ENCODE measurements around the gene CNTFR. TPM values are rescaled to one million over a fixed set of nuclear protein-coding genes. Genes with fewer than 3 reads are reported as not detected.

The CNTFR gene
- polyA plus RNA-seq, 1 donor (not counting 4 experiments of a cell fraction or from before 2014, with no cell fraction given): 0.42 TPM

DNA sequence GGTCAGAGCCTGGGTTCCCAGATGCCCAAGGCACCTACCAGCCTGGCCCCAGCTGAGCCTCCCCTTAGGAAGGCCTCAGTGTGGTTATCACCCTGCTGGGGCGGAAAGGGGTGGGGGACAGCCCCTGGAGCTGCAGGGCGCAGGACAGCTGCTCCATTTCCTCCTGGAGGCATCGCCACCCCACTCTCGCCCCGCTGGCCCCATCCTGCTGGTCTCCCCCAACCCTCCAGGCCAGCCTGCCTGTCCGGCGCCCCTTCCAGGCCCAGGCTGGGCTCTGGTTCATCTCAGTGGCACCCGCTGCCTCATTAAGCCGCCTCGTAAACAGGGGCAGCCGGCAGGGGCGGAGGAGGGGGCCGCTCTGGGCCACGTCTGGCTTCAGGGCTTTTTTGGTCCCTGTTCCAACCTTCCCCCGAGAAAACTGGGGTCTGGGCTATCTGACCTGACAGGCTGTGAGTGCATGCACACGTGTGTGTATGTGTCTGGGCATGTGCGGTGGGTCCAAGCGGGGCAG, 36.0 kb downstream of the CNTFR start:
- TF ChIP-seq, protein P1, sequence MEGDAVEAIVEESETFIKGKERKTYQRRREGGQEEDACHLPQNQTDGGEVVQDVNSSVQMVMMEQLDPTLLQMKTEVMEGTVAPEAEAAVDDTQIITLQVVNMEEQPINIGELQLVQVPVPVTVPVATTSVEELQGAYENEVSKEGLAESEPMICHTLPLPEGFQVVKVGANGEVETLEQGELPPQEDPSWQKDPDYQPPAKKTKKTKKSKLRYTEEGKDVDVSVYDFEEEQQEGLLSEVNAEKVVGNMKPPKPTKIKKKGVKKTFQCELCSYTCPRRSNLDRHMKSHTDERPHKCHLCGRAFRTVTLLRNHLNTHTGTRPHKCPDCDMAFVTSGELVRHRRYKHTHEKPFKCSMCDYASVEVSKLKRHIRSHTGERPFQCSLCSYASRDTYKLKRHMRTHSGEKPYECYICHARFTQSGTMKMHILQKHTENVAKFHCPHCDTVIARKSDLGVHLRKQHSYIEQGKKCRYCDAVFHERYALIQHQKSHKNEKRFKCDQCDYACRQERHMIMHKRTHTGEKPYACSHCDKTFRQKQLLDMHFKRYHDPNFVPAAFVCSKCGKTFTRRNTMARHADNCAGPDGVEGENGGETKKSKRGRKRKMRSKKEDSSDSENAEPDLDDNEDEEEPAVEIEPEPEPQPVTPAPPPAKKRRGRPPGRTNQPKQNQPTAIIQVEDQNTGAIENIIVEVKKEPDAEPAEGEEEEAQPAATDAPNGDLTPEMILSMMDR (optimal IDR thresholded peaks at IDR 0.05 in 1 of 3, IDR thresholded peaks at IDR 0.05 in 1 of 3, conservative IDR thresholded peaks at IDR 0.05 in 1 of 3; ENCODE audit: extremely low read depth in 1 of 3, insufficient read depth in 2 of 3, low read length in 3 of 3): no peak
- no peak for TF ChIP-seq EZH2 (IDR thresholded peaks at IDR 0.05; ENCODE audit: low read length)
- H3K27ac ChIP-seq (ENCODE audit: control insufficient read depth, insufficient read depth, low read length): no peak overlapping the region
- peaks cover 45% of the 10 kb centered on the region for H3K27me3 ChIP-seq (ENCODE audit: control insufficient read depth, extremely low read depth, insufficient read depth, low read length)
- no peaks in the 10 kb centered on the region for H3K9me1 ChIP-seq (ENCODE audit: control insufficient read depth, extremely low read depth, insufficient read depth, low read length)
- H3K4me3 ChIP-seq (ENCODE audit: control insufficient read depth in 2 of 3, extremely low read depth in 1 of 3, insufficient read depth in 2 of 3, low read depth in 1 of 3, low read length in 3 of 3): no peak overlapping the region
- H2AFZ ChIP-seq (ENCODE audit: control insufficient read depth, low read length): no peak overlapping the region
- H3K9me3 ChIP-seq (ENCODE audit: control insufficient read depth, low read depth, low read length): no peaks in the 10 kb centered on the region
- H3K4me2 ChIP-seq (ENCODE audit: control insufficient read depth, extremely low read depth, insufficient read depth, low read depth, low read length): no peak overlapping the region
- dilution Hi-C loops (cut with MboI; ENCODE audit: extremely low pct_ligation_motif_present, low sequenced_read_pairs): no loop called here
- no peaks in the 10 kb centered on the region for H3K79me2 ChIP-seq (ENCODE audit: control insufficient read depth, insufficient read depth, low read length)
- peaks cover 4% of the 10 kb centered on the region for H4K20me1 ChIP-seq (ENCODE audit: control insufficient read depth, extremely low read depth, insufficient read depth, low read length)
- H3K9ac ChIP-seq (ENCODE audit: control insufficient read depth, extremely low read depth, insufficient read depth, low read length): no peak overlapping the region
- no peaks in the 10 kb centered on the region for H3K36me3 ChIP-seq (ENCODE audit: control insufficient read depth in 2 of 2, extremely low read depth in 1 of 2, insufficient read depth in 2 of 2, low read length in 2 of 2)
- no peaks in the 10 kb centered on the region for H3K4me1 ChIP-seq (ENCODE audit: control insufficient read depth, extremely low read depth, insufficient read depth, low read length)
- FAIRE-seq (no peak), DNase-seq (ENCODE audit: low read depth, low spot score) (no peak)

DNA sequence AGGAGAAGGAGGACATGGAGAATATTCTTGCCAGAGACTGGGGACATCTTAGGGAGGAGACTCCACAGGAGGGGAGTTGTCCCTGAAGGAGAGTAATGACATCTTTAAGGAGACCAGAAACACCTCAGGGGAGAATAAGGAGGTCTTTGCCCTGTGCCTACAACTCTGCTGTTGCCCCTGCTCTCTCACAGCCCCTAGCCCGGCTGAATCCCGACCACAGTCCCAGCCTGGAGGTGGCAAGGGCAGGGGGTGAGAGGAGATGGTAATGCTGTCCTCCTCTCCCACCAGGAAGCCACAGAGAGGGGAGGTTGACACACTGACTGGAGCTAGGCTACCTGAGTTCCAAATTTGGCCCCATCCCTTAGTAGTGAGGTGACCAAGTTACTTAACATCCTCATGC, 36.5 kb downstream of the CNTFR start:
- Histone ChIP-seq H3K4me2 (ENCODE audit: control insufficient read depth, extremely low read depth, insufficient read depth, low read depth, low read length) (no peak overlapping the region), H3K27ac (ENCODE audit: control insufficient read depth, insufficient read depth, low read length) (no peak overlapping the region), H3K4me1 (ENCODE audit: control insufficient read depth, extremely low read depth, insufficient read depth, low read length) (no peaks in the 10 kb centered on the region), H3K27me3 (ENCODE audit: control insufficient read depth, extremely low read depth, insufficient read depth, low read length) (peaks cover 39% of the 10 kb centered on the region), H3K9me1 (ENCODE audit: control insufficient read depth, extremely low read depth, insufficient read depth, low read length) (no peaks in the 10 kb centered on the region), H3K9ac (ENCODE audit: control insufficient read depth, extremely low read depth, insufficient read depth, low read length) (no peak overlapping the region), H3K79me2 (ENCODE audit: control insufficient read depth, insufficient read depth, low read length) (no peaks in the 10 kb centered on the region), H3K9me3 (ENCODE audit: control insufficient read depth, low read depth, low read length) (no peaks in the 10 kb centered on the region), H3K36me3 (ENCODE audit: control insufficient read depth in 2 of 2, extremely low read depth in 1 of 2, insufficient read depth in 2 of 2, low read length in 2 of 2) (no peaks in the 10 kb centered on the region), H4K20me1 (ENCODE audit: control insufficient read depth, extremely low read depth, insufficient read depth, low read length) (no peaks in the 10 kb centered on the region), H3K4me3 (ENCODE audit: control insufficient read depth in 2 of 3, extremely low read depth in 1 of 3, insufficient read depth in 2 of 3, low read depth in 1 of 3, low read length in 3 of 3) (no peak overlapping the region), H2AFZ (ENCODE audit: control insufficient read depth, low read length) (no peak overlapping the region)
- TF ChIP-seq EZH2 (IDR thresholded peaks at IDR 0.05; ENCODE audit: low read length): no peak
- TF ChIP-seq, protein P1 (optimal IDR thresholded peaks at IDR 0.05 in 1 of 3, IDR thresholded peaks at IDR 0.05 in 1 of 3, conservative IDR thresholded peaks at IDR 0.05 in 1 of 3; ENCODE audit: extremely low read depth in 1 of 3, insufficient read depth in 2 of 3, low read length in 3 of 3): no peak
- FAIRE-seq (no peak), DNase-seq (ENCODE audit: low read depth, low spot score) (no peak)
- dilution Hi-C loops (cut with MboI; ENCODE audit: extremely low pct_ligation_motif_present, low sequenced_read_pairs): no loop called here
